ENCODE measurements around the gene ELMO3. TPM values are rescaled to one million over a fixed set of nuclear protein-coding genes. Genes with fewer than 3 reads are reported as not detected.

Gene ELMO3
- polyA plus RNA-seq, 1 donor from 2014 or later, result 2.2 TPM

DNA sequence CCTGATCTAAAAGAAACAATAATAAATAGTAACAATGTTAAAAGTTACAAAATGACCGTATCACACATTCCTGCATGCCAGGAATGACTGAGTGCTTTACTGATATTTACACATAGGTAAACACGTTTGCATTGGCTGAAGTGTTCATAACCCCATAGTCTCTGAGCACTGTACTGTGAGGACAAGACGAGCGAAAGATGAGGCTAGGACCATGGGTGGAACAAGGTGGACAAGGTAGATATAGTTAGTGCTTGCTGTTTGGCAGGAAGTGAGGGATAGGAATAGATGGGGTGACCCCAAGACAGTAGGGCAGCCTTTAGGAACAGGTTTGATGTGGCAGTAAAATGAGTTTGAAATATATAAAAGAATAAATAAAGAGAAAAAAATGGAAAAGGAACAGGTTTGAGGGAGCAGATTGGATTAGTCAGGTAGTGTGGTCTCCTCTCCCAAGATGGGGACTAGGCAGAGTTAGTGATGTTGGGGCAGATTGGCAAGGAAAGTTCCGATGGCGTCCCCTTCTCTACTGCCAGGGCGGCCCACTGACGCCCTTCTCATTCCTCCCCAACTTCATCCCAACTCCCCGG, 7.4 kb upstream of the ELMO3 start:
- Histone ChIP-seq H3K36me3 (ENCODE audit: insufficient read depth, low read length) (no peaks in the 10 kb centered on the region), H2AFZ (ENCODE audit: low read depth, low read length) (no peak overlapping the region), H3K27ac (ENCODE audit: low read length) (no peak overlapping the region), H4K20me1 (ENCODE audit: insufficient read depth) (no peaks in the 10 kb centered on the region), H3K9ac (ENCODE audit: low read length) (no peak overlapping the region), H3K27me3 (ENCODE audit: insufficient read depth, low read depth, low read length) (no peaks in the 10 kb centered on the region), H3K79me2 (replicated peaks; ENCODE audit: insufficient read depth, low read length) (peaks cover 15% of the 10 kb centered on the region), H3K9me2 (ENCODE audit: insufficient read depth, low read length) (no peaks in the 10 kb centered on the region), H3K9me3 (ENCODE audit: low read length) (no peaks in the 10 kb centered on the region), H3K4me3 (ENCODE audit: low read length) (peak overlapping the region; percentile 100), H3K4me2 (ENCODE audit: low read length) (no peak overlapping the region), H3F3A (ENCODE audit: insufficient read depth, low read length, poor library complexity, severe bottlenecking) (no peaks in the 10 kb centered on the region)
- TF ChIP-seq SMC3 (conservative IDR thresholded peaks at IDR 0.05; ENCODE audit: poor library complexity) (no peak), MXI1 (conservative IDR thresholded peaks at IDR 0.05; ENCODE audit: poor library complexity, severe bottlenecking) (no peak)
- TF ChIP-seq, protein P1, sequence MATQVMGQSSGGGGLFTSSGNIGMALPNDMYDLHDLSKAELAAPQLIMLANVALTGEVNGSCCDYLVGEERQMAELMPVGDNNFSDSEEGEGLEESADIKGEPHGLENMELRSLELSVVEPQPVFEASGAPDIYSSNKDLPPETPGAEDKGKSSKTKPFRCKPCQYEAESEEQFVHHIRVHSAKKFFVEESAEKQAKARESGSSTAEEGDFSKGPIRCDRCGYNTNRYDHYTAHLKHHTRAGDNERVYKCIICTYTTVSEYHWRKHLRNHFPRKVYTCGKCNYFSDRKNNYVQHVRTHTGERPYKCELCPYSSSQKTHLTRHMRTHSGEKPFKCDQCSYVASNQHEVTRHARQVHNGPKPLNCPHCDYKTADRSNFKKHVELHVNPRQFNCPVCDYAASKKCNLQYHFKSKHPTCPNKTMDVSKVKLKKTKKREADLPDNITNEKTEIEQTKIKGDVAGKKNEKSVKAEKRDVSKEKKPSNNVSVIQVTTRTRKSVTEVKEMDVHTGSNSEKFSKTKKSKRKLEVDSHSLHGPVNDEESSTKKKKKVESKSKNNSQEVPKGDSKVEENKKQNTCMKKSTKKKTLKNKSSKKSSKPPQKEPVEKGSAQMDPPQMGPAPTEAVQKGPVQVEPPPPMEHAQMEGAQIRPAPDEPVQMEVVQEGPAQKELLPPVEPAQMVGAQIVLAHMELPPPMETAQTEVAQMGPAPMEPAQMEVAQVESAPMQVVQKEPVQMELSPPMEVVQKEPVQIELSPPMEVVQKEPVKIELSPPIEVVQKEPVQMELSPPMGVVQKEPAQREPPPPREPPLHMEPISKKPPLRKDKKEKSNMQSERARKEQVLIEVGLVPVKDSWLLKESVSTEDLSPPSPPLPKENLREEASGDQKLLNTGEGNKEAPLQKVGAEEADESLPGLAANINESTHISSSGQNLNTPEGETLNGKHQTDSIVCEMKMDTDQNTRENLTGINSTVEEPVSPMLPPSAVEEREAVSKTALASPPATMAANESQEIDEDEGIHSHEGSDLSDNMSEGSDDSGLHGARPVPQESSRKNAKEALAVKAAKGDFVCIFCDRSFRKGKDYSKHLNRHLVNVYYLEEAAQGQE (IDR thresholded peaks at IDR 0.05; ENCODE audit: borderline replicate concordance), result no peak
- TF ChIP-seq, protein P2, sequence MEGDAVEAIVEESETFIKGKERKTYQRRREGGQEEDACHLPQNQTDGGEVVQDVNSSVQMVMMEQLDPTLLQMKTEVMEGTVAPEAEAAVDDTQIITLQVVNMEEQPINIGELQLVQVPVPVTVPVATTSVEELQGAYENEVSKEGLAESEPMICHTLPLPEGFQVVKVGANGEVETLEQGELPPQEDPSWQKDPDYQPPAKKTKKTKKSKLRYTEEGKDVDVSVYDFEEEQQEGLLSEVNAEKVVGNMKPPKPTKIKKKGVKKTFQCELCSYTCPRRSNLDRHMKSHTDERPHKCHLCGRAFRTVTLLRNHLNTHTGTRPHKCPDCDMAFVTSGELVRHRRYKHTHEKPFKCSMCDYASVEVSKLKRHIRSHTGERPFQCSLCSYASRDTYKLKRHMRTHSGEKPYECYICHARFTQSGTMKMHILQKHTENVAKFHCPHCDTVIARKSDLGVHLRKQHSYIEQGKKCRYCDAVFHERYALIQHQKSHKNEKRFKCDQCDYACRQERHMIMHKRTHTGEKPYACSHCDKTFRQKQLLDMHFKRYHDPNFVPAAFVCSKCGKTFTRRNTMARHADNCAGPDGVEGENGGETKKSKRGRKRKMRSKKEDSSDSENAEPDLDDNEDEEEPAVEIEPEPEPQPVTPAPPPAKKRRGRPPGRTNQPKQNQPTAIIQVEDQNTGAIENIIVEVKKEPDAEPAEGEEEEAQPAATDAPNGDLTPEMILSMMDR (IDR thresholded peaks at IDR 0.05; ENCODE audit: poor library complexity, severe bottlenecking), result no peak

DNA sequence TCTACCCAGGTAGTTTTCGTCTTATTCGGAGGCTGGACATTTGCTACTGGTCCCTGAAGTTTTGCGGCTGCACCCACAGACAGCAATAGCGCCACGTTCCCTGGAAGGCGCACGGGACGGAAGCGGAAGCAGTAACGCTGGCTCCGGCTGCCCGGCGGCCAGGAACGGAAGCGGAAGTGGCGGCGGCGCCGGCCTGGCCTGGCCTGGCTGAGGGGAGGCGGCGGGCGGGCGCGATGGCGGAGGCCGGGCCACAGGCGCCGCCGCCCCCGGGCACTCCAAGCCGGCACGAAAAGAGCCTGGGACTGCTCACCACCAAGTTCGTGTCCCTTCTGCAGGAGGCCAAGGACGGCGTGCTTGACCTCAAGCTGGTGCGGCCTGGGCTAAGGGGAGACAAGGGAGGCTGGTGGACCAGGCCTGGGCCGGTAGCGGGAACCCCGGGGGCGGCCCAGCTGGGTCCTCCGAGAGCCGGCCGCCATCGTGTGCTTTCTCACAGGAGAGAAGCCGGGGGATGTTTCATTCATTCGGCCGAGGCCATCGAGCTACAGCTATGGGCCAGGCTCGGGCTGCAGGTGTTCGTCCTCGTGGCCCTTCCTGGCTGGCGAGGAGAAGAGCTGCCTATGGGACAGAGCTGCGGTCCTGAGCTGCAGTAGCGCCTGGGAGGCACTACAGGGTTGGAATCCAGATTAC, 6.8 kb upstream of the ELMO3 start, which contains the start of gene E2F4:
E2F4 (plus strand) TSS at position 161 of the 687 bp plus-strand sequence; CDS start at position 234, 73 bp downstream.
- Histone ChIP-seq H3K27ac (ENCODE audit: low read length) (peak within 1 kb of the TSS; percentile 48), H2AFZ (ENCODE audit: low read depth, low read length) (peak within 1 kb of the TSS; percentile 52)
- TF ChIP-seq, protein P1 (IDR thresholded peaks at IDR 0.05; ENCODE audit: borderline replicate concordance), result no peak
- TF ChIP-seq, protein P2 (IDR thresholded peaks at IDR 0.05; ENCODE audit: poor library complexity, severe bottlenecking), result no peak
- TF ChIP-seq EZH2 (IDR thresholded peaks at IDR 0.05; ENCODE audit: borderline replicate concordance, insufficient read depth, low read length, poor library complexity, severe bottlenecking) (no peak), SMC3 (conservative IDR thresholded peaks at IDR 0.05; ENCODE audit: poor library complexity) (peak; percentile 33), EP300 (conservative IDR thresholded peaks at IDR 0.05; ENCODE audit: poor library complexity, severe bottlenecking) (peak; percentile 50), TAF1 (IDR thresholded peaks at IDR 0.05; ENCODE audit: low read depth) (peak; percentile 58), MXI1 (conservative IDR thresholded peaks at IDR 0.05; ENCODE audit: poor library complexity, severe bottlenecking) (peak; percentile 92), POLR2AphosphoS5 (IDR thresholded peaks at IDR 0.05) (peak; percentile 81)

More for the DNA sequence above, 6.8 kb upstream of the ELMO3 start, which contains the start of gene E2F4:
- peak within 1 kb of the TSS; percentile 89 for H3K9ac ChIP-seq (ENCODE audit: low read length)
- H3K9me2 ChIP-seq (ENCODE audit: insufficient read depth, low read length), result no peaks in the 10 kb centered on the region
- H3K4me3 ChIP-seq (ENCODE audit: low read length), result peak within 1 kb of the TSS; percentile 100
- H3F3A ChIP-seq (ENCODE audit: insufficient read depth, low read length, poor library complexity, severe bottlenecking), result no peaks in the 10 kb centered on the region
- peaks cover 15% of the 10 kb centered on the region for H3K79me2 ChIP-seq (replicated peaks; ENCODE audit: insufficient read depth, low read length)
- H3K27me3 ChIP-seq (ENCODE audit: insufficient read depth, low read depth, low read length), result no peaks in the 10 kb centered on the region
- peak within 1 kb of the TSS; percentile 86 for H3K4me2 ChIP-seq (ENCODE audit: low read length)
- H4K20me1 ChIP-seq (ENCODE audit: insufficient read depth), result no peaks in the 10 kb centered on the region
- no peaks in the 10 kb centered on the region for H3K9me3 ChIP-seq (ENCODE audit: low read length)
- no peaks in the 10 kb centered on the region for H3K36me3 ChIP-seq (ENCODE audit: insufficient read depth, low read length)

All from neural cell (in vitro differentiated cells).